Activated CD4-positive, alpha-beta T cell treated with anti-CD3 and anti-CD28 coated beads for 36 hours (primary cell): ENCODE data around the gene CCDC91. TPM values are rescaled to one million over a fixed set of nuclear protein-coding genes. Genes with fewer than 3 reads are reported as not detected.
"Not testable (repeated sequence)": the region's sequence is repeated elsewhere in the genome, so short reads cannot be mapped to it uniquely, and the experiment has no call there.

Experiments
- ATAC-seq: fragments of 200-7000 bp; cut with Tn5 transposase; one replicate; pipeline ENCODE4 v1.10.0; 2021; ENCODE audit warnings: mild to moderate bottlenecking, moderate library complexity
- CTCF ChIA-PET: fragments of 350-600 bp; sonication (Branson Sonifier 250); formaldehyde crosslinking; loops from one replicate; lab custom pipeline; 2021; ENCODE audit warnings: antibody characterized with exemption; lab: Charles Lee
- POLR2A ChIA-PET: fragments of 350-600 bp; sonication (Branson Sonifier 250); formaldehyde crosslinking; loops from one replicate; lab custom pipeline; 2021; ENCODE audit warnings: antibody characterized with exemption, inconsistent platforms; lab: Charles Lee
- DNase-seq: peaks from one replicate; pipeline ENCODE4 v3.0.0-alpha.2; 2020
- H3K27ac Mint-ChIP-seq: one replicate; pipeline ENCODE4 v1.8.0; 2021; ENCODE audit warnings: mixed read lengths
- H3K27me3 Mint-ChIP-seq: one replicate; pipeline ENCODE4 v1.8.0; 2021; ENCODE audit warnings: mixed read lengths
- H3K36me3 Mint-ChIP-seq: one replicate; pipeline ENCODE4 v1.8.0; 2021; ENCODE audit warnings: low read depth, mixed read lengths
- H3K4me1 Mint-ChIP-seq: one replicate; pipeline ENCODE4 v1.8.0; 2021; ENCODE audit warnings: mixed read lengths
- H3K4me3 Mint-ChIP-seq: one replicate; pipeline ENCODE4 v1.8.0; 2021; ENCODE audit warnings: mild to moderate bottlenecking, moderate library complexity, mixed read lengths
- H3K9me3 Mint-ChIP-seq: one replicate; pipeline ENCODE4 v1.8.0; 2021; ENCODE audit warnings: low read depth, mixed read lengths
- intact Hi-C, 2 experiments: fragments of 100-400 bp; cut with DNase I in 1 of 2; cut with micrococcal nuclease in 1 of 2; formaldehyde crosslinking; loops; one replicate each; pipeline versions ENCODE4 v1.14.2 to v1.15.1; 2022 to 2024; cut with DNase I, micrococcal nuclease
- total RNA-seq, 2 experiments: library from RNA; stranded (reverse); gene quantifications; one replicate each; pipeline ENCODE4 v1.2.3, GENCODE V29; 2021

CCDC91 gene
- total RNA-seq, 2 experiments from 2014 or later, result 13.9 to 16.0 TPM

DNA sequence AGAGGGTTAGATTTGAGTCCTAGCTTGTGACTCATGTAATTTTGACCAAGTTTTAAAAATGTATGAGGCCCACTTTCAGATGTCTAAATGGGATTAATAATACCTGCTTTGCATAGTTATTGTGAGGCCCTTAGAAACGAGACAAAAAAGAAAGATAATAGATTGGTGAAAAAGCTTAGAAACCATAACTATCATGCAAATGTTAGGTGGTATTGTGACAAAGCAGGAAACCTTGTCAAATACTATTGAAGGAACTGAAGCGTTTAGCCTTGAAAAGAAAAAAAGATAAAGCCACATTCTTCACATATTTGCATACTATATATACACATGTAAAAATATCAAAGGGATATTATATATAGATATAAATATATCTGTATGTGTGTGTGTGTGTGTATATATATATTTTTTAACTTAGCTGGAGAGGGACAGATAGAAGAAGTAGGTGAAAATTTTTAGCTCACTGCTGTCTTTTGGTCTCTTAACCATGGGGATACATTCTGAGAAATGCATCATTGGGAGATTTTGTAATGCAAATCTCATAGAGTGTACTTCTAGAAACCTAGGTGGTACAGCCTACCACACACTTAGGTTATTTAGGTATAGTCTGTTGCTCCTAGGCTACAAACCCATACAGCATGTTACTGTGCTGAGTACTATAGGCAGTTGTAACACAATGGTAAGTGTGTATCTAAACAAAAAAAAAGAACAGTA is 270.3 kb downstream of the CCDC91 start:
- no peaks in the 10 kb centered on the region for H3K9me3 Mint-ChIP-seq
- H3K4me3 Mint-ChIP-seq, result no peak overlapping the region
- no peak overlapping the region for H3K27ac Mint-ChIP-seq
- no peak for DNase-seq
- ChIA-PET CTCF (no interaction called here), POLR2A (no interaction called here)
- no peak for ATAC-seq
- no peaks in the 10 kb centered on the region for H3K4me1 Mint-ChIP-seq
- intact Hi-C loops, result no loop called here
- no peaks in the 10 kb centered on the region for H3K27me3 Mint-ChIP-seq
- peaks cover 35% of the 10 kb centered on the region for H3K36me3 Mint-ChIP-seq

DNA sequence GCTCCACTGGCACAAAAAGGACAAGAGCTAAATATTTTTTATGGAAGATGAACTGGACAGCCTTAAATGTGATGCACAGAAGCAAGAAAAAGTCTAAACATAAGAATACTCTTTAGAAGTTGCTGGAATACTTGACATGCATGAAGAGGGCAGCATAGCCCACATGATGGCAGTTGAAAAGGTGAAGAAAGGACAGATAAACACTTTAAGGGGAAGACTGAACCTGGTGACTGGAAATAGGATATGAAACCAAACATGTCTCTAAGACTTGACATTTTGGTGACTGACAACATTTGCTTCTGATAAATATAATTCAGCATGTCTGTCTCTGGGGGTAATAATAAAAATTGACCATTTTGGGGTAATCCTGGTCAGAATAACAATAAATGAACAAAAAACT is 273.1 kb downstream of the CCDC91 start:
- Mint-ChIP-seq H3K27ac (no peak overlapping the region), H3K4me3 (no peak overlapping the region), H3K27me3 (no peaks in the 10 kb centered on the region), H3K9me3 (no peaks in the 10 kb centered on the region), H3K4me1 (no peaks in the 10 kb centered on the region), H3K36me3 (peaks cover 29% of the 10 kb centered on the region)
- no peak for ATAC-seq
- CTCF ChIA-PET, result no interaction called here
- POLR2A ChIA-PET, result no interaction called here
- DNase-seq, result no peak
- intact Hi-C loops, result no loop called here

DNA sequence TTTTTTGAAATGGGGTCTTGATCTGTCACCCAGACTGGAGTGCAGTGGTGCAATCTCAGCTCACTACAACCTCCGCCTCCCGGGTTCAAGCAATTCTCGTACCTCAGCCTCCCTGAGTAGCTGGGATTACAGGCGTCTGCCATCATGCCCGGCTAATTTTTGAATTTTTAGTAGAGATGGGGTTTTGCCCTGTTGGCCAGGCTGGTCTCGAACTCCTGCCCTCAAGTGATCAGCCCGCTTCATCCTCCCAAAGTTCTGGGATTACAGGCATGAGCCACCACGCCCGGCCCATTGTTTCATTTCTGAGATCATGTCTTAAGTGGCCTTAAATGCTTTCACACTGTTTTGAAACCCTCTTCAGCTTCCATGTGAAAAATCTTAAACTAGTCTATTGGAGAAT is 281.5 kb downstream of the CCDC91 start:
- intact Hi-C loops, DNase-seq, ATAC-seq, H3K27me3 Mint-ChIP-seq, POLR2A ChIA-PET, H3K27ac Mint-ChIP-seq, CTCF ChIA-PET, H3K9me3 Mint-ChIP-seq, H3K4me1 Mint-ChIP-seq, H3K4me3 Mint-ChIP-seq: not testable (repeated sequence)
- H3K36me3 Mint-ChIP-seq, result peaks cover 25% of the 10 kb centered on the region

DNA sequence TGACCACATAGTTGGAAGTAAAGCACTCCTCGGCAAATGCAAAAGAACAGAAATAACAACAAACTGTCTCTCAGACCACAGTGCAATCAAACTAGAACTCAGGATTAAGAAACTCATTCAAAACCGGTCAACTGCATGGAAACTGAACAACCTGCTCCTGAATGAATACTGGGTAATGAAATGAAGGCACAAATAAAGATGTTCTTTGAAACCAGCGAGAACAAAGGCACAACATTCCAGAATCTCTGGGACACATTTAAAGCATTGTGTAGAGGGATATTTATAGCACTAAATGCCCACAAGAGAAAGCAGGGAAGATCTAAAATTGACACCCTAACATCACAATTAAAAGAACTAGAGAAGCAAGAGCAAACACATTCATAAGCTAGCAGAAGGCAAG is 285.9 kb downstream of the CCDC91 start:
- POLR2A ChIA-PET, DNase-seq, H3K4me1 Mint-ChIP-seq, H3K4me3 Mint-ChIP-seq, ATAC-seq, H3K27ac Mint-ChIP-seq, H3K9me3 Mint-ChIP-seq, H3K27me3 Mint-ChIP-seq, intact Hi-C loops: not testable (repeated sequence)
- peaks cover 22% of the 10 kb centered on the region for H3K36me3 Mint-ChIP-seq
- CTCF ChIA-PET, result interaction anchor here (1.3 kb wide), 1 partner anchor 8 kb away, joined by 4 read pairs; no protein-coding TSS in a partner anchor

DNA sequence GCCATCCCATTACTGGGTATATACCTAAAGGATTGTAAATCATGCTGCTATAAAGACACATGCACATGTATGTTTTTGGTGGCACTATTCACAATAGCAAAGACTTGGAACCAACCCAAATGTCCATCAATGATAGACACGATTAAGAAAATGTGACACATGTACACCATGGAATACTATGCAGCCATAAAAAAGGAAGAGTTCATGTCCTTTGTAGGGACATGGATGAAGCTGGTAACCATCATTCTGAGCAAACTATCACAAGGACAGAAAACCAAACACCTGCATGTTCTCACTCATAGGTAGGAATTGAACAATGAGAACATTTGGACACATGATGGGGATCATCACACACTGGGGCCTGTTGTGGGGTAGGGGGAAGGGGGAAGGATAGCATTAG is 288.8 kb downstream of the CCDC91 start:
- DNase-seq, intact Hi-C loops, H3K27ac Mint-ChIP-seq, H3K9me3 Mint-ChIP-seq, ATAC-seq, H3K4me1 Mint-ChIP-seq, CTCF ChIA-PET, H3K4me3 Mint-ChIP-seq, POLR2A ChIA-PET, H3K27me3 Mint-ChIP-seq: not testable (repeated sequence)
- peaks cover 19% of the 10 kb centered on the region for H3K36me3 Mint-ChIP-seq

DNA sequence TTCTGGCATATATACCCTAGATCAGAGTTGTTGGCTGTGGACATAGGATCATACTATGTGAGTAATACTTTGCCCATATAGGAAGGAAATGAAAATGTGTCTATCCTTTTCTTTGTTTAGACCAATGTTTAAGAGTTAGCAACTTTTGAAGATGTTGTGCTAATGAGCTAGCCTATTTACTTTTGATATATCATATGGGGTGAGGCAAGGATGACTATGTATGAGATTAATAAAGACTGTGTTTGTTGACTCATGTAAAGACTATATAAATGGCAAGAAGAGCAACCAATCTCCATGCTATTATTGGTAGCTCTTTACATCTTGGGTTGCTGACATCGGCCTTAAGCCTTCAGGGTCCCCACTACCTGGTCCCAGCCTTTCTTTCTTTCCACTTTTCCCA is 289.4 kb downstream of the CCDC91 start:
- no peak for DNase-seq
- H3K27me3 Mint-ChIP-seq, result no peaks in the 10 kb centered on the region
- POLR2A ChIA-PET, result no interaction called here

DNA sequence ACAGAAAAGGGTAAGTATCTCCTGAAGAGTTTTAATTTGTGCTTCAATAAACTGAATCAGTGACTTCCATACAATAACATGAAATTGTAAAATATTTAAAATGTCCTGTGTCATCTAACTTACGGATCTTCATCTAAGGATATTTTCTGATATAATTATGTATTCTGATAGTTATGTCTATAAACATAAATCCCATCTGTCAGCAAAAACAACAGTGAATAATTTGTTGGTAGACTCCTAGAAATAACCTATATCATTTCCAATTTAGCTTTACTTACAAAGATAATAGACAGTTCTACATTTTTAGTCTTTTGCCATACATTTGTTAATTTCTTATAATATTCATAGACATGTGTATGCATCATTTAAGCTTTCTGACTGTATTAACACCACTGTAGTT is 293.9 kb downstream of the CCDC91 start:
- ATAC-seq, result no peak
- POLR2A ChIA-PET, result no interaction called here
- H3K27ac Mint-ChIP-seq, result no peak overlapping the region

More for the DNA sequence above, 289.4 kb downstream of the CCDC91 start:
- H3K4me3 Mint-ChIP-seq, result no peak overlapping the region
- no peak for ATAC-seq
- CTCF ChIA-PET, result no interaction called here
- peaks cover 4% of the 10 kb centered on the region for H3K9me3 Mint-ChIP-seq
- intact Hi-C loops, result no loop called here
- peaks cover 15% of the 10 kb centered on the region for H3K36me3 Mint-ChIP-seq
- H3K27ac Mint-ChIP-seq, result no peak overlapping the region
- no peaks in the 10 kb centered on the region for H3K4me1 Mint-ChIP-seq

DNA sequence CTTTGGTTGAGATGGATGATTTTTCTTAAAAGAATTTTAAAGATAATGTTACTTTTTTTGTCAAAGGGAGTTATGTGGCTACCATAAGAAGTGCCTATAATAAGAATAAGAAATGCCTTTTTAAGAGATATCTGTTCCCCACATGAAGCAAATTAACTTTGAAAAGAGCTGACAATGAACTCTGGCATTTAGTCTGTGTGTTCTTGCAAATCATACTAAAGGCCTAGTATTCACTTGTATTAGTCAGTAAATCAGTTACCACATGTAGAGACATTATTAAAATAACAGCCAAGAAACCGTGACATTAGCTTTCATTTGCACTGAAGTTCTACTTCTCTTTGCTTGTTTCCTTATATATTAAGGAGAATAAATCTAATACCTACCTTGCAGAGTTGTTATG is 296.3 kb downstream of the CCDC91 start:
- H3K27ac Mint-ChIP-seq, result no peak overlapping the region

More for the DNA sequence above, 293.9 kb downstream of the CCDC91 start:
- Mint-ChIP-seq H3K4me3 (no peak overlapping the region), H3K27me3 (no peaks in the 10 kb centered on the region), H3K9me3 (no peaks in the 10 kb centered on the region), H3K36me3 (peaks cover 6% of the 10 kb centered on the region), H3K4me1 (no peaks in the 10 kb centered on the region)
- no peak for DNase-seq
- intact Hi-C loops, result no loop called here
- CTCF ChIA-PET, result interaction anchor here (0.7 to 0.9 kb wide), 2 partner anchors 7 to 262 kb away, joined by 4 read pairs; no protein-coding TSS in a partner anchor

DNA sequence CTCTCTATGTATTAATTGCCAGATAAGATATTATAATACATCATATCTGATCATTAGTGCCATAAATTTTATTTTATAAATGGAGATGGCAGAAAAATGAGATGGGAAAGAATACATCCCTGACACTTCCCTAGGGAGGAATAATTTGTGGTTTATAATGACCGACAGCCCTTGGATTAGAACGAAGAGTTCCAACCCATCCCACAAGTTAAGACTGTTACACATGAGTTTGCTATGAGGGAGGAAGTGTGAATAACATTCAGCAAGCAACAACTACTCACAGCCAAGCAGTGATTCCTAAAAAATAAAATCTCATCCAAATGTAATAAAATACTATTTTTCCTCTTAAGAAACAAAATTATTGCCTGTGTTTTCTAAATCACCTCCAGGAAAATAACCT is 299.0 kb downstream of the CCDC91 start:
- H3K27me3 Mint-ChIP-seq, result no peaks in the 10 kb centered on the region
- POLR2A ChIA-PET, result no interaction called here
- no peak overlapping the region for H3K27ac Mint-ChIP-seq
- CTCF ChIA-PET, result no interaction called here
- no peak for ATAC-seq
- H3K9me3 Mint-ChIP-seq, result no peaks in the 10 kb centered on the region
- peaks cover 11% of the 10 kb centered on the region for H3K36me3 Mint-ChIP-seq
- no peak for DNase-seq
- H3K4me1 Mint-ChIP-seq, result peaks cover 1% of the 10 kb centered on the region
- H3K4me3 Mint-ChIP-seq, result no peak overlapping the region
- intact Hi-C loops, result no loop called here

More for the DNA sequence above, 296.3 kb downstream of the CCDC91 start:
- ATAC-seq (no peak), DNase-seq (no peak)
- Mint-ChIP-seq H3K27me3 (no peaks in the 10 kb centered on the region), H3K4me1 (peaks cover 1% of the 10 kb centered on the region), H3K36me3 (peaks cover 11% of the 10 kb centered on the region), H3K4me3 (no peak overlapping the region), H3K9me3 (no peaks in the 10 kb centered on the region)
- intact Hi-C loops, result no loop called here
- CTCF ChIA-PET, result interaction anchor here (0.6 kb wide), 1 partner anchor 207 kb away, joined by 5 read pairs; no protein-coding TSS in a partner anchor
- POLR2A ChIA-PET, result no interaction called here

DNA sequence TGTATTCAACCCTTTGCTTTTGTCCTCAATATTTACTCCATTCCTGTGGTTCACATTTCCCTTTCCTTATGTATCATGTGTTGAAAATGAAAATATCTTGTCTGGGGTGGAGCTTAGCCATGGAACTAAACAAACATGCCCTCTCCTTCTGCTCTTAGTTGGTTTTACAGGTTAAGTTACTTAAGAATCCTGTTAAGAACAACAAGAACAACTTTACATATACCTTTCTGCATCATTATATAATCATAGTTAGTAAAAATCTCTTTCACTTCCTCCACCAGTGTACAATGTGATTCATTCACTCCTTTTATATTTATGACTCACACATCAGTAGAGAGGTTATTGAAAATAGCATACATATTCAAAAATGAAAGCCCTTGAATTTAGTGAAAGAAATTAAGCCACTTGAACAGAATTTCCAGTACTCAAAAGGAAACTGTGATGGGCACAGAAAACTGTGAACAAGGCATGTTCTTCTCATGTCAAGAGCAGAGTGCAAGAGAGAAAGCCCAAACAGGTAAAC is 307.7 kb downstream of the CCDC91 start:
- Mint-ChIP-seq H3K36me3 (peaks cover 26% of the 10 kb centered on the region), H3K27ac (no peak overlapping the region), H3K27me3 (no peaks in the 10 kb centered on the region), H3K4me3 (no peak overlapping the region), H3K4me1 (peaks cover 16% of the 10 kb centered on the region), H3K9me3 (peaks cover 2% of the 10 kb centered on the region)
- POLR2A ChIA-PET, result no interaction called here
- peak; percentile 4 for DNase-seq
- intact Hi-C loops, result loop anchor here (1.0 to 5.0 kb wide), 7 partner anchors 38 to 676 kb away; partner anchors contain the start of gene CCDC91 (in 1 of the 2)
- peak; percentile 96 for ATAC-seq
- CTCF ChIA-PET, result no interaction called here

DNA sequence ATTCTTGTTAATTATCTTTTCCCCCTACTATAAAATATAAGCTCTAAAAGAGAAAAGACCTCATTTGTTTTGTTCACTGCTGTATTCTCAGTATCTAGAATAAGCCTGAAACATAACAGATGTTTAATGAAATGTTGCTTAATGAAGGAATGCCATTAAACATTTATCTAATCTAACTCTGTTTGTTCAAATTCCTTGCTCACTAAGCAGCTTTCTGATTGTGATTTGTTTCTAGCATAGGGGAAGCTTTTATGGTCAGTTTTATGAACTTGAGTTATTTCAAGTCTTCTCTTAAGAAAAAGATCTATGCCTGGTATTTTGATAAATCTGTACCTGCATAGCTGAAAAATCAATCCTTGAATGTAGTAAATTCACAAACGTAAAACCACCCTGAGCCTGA is 308.6 kb downstream of the CCDC91 start:
- POLR2A ChIA-PET, result no interaction called here
- peaks cover 16% of the 10 kb centered on the region for H3K4me1 Mint-ChIP-seq
- H3K4me3 Mint-ChIP-seq, result no peak overlapping the region
- ATAC-seq (no peak), DNase-seq (no peak)
- CTCF ChIA-PET, result no interaction called here
- H3K36me3 Mint-ChIP-seq, result peaks cover 24% of the 10 kb centered on the region
- intact Hi-C loops, result loop anchor here (1.0 to 5.0 kb wide), 7 partner anchors 37 to 677 kb away; partner anchors contain the start of gene CCDC91 (in 1 of the 2)
- no peak overlapping the region for H3K27ac Mint-ChIP-seq
- no peaks in the 10 kb centered on the region for H3K27me3 Mint-ChIP-seq
- H3K9me3 Mint-ChIP-seq, result peaks cover 2% of the 10 kb centered on the region
